Measurements from ENCODE around the gene ELP6. TPM values are rescaled to one million over a fixed set of nuclear protein-coding genes. Genes with fewer than 3 reads are reported as not detected.

ELP6 gene
- total RNA-seq, 1 experiment from 2014 or later, result 46.2 TPM

DNA sequence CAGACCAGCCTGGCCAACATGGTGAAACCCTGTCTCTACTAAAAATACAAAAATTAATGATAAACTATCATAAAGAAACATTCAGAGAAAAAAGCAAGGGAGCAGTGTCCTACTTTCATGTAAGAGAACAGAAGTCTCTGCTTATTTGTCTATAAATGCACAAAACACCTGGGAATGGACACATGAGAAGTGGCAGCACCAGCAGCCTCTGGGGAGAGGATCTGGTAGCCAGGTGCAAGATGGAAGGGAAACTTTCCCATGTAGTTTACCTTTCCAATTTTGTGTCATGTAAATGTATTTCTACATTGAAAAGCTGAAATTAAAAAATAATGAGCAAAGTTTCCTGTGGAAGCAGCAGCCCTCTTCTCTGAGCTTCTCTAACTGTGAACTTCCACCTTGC is 56.5 kb downstream of the ELP6 start:
- Histone ChIP-seq H3K4me1 (ENCODE audit: insufficient read depth, low read length, poor library complexity, severe bottlenecking) (no peaks in the 10 kb centered on the region), H3K36me3 (ENCODE audit: insufficient read depth, low read length, poor library complexity, severe bottlenecking) (no peaks in the 10 kb centered on the region), H3K4me3 (ENCODE audit: low read depth, low read length, poor library complexity, severe bottlenecking) (no peak overlapping the region), H3K9me3 (ENCODE audit: low read depth, low read length, poor library complexity, severe bottlenecking) (no peaks in the 10 kb centered on the region), H3K27me3 (replicated peaks; ENCODE audit: insufficient read depth, low read depth, low read length, poor library complexity) (no peaks in the 10 kb centered on the region), H3K27ac (ENCODE audit: low read depth, low read length, poor library complexity, severe bottlenecking) (no peak overlapping the region)
- intact Hi-C loops (cut with micrococcal nuclease; ENCODE audit: unreplicated experiment), result no loop called here
- no TSS peak for BruUV-seq (replicated peaks)
- TF ChIP-seq CTCF (conservative IDR thresholded peaks at IDR 0.05; ENCODE audit: low read depth, low read length), result no peak
- no peak for TF ChIP-seq EZH2 (IDR thresholded peaks at IDR 0.05; ENCODE audit: borderline replicate concordance, low read depth, low read length, poor library complexity, severe bottlenecking)
- DNase-seq (ENCODE audit: low spot score), result no peak
- ChIA-PET POLR2A (ENCODE audit: low non-redundant PET) (no interaction called here), CTCF (interaction anchor here (0.7 kb wide), 1 partner anchor 35 kb away, joined by 4 read pairs; no protein-coding TSS in a partner anchor)

GRCh38 chr3:47455806-47456452 is 57.6 kb downstream of the ELP6 start:
- intact Hi-C loops (cut with micrococcal nuclease; ENCODE audit: unreplicated experiment), result no loop called here
- TF ChIP-seq EZH2 (IDR thresholded peaks at IDR 0.05; ENCODE audit: borderline replicate concordance, low read depth, low read length, poor library complexity, severe bottlenecking) (no peak), CTCF (conservative IDR thresholded peaks at IDR 0.05; ENCODE audit: low read depth, low read length) (no peak)

DNA sequence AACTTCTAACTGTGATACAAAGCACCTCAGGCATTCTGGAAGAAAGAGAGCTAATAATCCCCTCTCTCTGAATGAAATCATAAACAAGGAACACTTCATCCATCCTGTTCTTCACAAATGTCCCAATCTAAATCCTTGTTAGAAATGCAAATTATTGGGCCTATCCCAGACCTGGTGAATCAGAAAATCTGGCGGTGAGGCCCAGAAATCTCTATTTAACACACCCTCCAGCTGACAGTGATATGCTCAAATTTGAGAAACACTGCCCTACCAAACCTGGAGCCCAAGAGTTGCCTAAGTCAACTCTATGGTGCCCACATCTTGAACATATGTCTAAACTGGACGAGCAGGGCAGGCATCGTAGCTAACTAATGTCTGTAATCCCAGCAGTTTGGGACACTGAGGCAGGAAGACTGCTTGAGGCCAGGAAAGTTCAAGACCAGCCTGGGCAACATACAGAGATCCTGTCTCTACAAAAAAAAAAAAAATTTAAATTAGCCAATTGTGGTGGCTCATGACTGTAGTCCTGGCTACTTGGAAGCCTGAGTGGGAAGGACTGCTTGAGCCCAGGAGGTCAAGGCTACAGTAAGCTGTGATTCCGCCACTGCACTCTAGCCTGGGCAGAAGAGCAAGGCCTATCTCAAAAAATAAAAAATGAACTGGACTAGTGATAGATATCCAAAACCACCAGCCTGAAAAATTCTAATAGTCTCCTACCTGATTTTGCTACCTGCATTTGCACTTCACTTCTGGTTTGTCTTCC is 60.9 kb downstream of the ELP6 start:
- DNase-seq (ENCODE audit: low spot score), result no peak
- H3K4me1 ChIP-seq (ENCODE audit: insufficient read depth, low read length, poor library complexity, severe bottlenecking), result no peaks in the 10 kb centered on the region
- no peaks in the 10 kb centered on the region for H3K27me3 ChIP-seq (replicated peaks; ENCODE audit: insufficient read depth, low read depth, low read length, poor library complexity)
- no peak for TF ChIP-seq CTCF (conservative IDR thresholded peaks at IDR 0.05; ENCODE audit: low read depth, low read length)
- no peak for TF ChIP-seq EZH2 (IDR thresholded peaks at IDR 0.05; ENCODE audit: borderline replicate concordance, low read depth, low read length, poor library complexity, severe bottlenecking)
- BruUV-seq (replicated peaks), result no TSS peak
- H3K4me3 ChIP-seq (ENCODE audit: low read depth, low read length, poor library complexity, severe bottlenecking), result no peak overlapping the region
- no peaks in the 10 kb centered on the region for H3K9me3 ChIP-seq (ENCODE audit: low read depth, low read length, poor library complexity, severe bottlenecking)
- ChIA-PET POLR2A (ENCODE audit: low non-redundant PET) (no interaction called here), CTCF (no interaction called here)
- intact Hi-C loops (cut with micrococcal nuclease; ENCODE audit: unreplicated experiment), result no loop called here
- H3K27ac ChIP-seq (ENCODE audit: low read depth, low read length, poor library complexity, severe bottlenecking), result no peak overlapping the region
- no peaks in the 10 kb centered on the region for H3K36me3 ChIP-seq (ENCODE audit: insufficient read depth, low read length, poor library complexity, severe bottlenecking)

More at GRCh38 chr3:47455806-47456452, 57.6 kb downstream of the ELP6 start:
- Histone ChIP-seq H3K27ac (ENCODE audit: low read depth, low read length, poor library complexity, severe bottlenecking) (no peak overlapping the region), H3K36me3 (ENCODE audit: insufficient read depth, low read length, poor library complexity, severe bottlenecking) (no peaks in the 10 kb centered on the region), H3K4me3 (ENCODE audit: low read depth, low read length, poor library complexity, severe bottlenecking) (no peak overlapping the region), H3K27me3 (replicated peaks; ENCODE audit: insufficient read depth, low read depth, low read length, poor library complexity) (no peaks in the 10 kb centered on the region), H3K9me3 (ENCODE audit: low read depth, low read length, poor library complexity, severe bottlenecking) (no peaks in the 10 kb centered on the region), H3K4me1 (ENCODE audit: insufficient read depth, low read length, poor library complexity, severe bottlenecking) (no peaks in the 10 kb centered on the region)
- CTCF ChIA-PET, result no interaction called here
- BruUV-seq (replicated peaks), result no TSS peak
- POLR2A ChIA-PET (ENCODE audit: low non-redundant PET), result no interaction called here
- no peak for DNase-seq (ENCODE audit: low spot score)

Other genes starting within 250 kb of the ELP6 start
- gene KIF9, start 230.9 kb downstream of the ELP6 start, total RNA-seq (2021), result 4.4 and 4.7 TPM in 2 replicates
- 22.6 and 22.7 TPM in 2 replicates for gene KLHL18, start 230.8 kb downstream of the ELP6 start, total RNA-seq (2021)
- gene PTPN23, start 132.7 kb downstream of the ELP6 start, total RNA-seq (2021), result 24.0 and 26.6 TPM in 2 replicates
- gene SCAP, start 37.8 kb downstream of the ELP6 start, total RNA-seq (2021), result 43.4 and 48.2 TPM in 2 replicates
- 21.7 and 25.0 TPM in 2 replicates for gene CSPG5, start 65.2 kb upstream of the ELP6 start, total RNA-seq (2021)

All from A673 (cell line).